Body of pancreas (tissue), 4 donors: Measurements from ENCODE around the gene ANKRD34A. TPM values are rescaled to one million over a fixed set of nuclear protein-coding genes. Genes with fewer than 3 reads are reported as not detected.

ENCODE experiments used
- ATAC-seq: fragments of 150-250 bp; one replicate; pipeline ENCODE4 v1.9.1; 2016
- DNase-seq, 4 donors: peaks; one replicate each; pipeline ENCODE4 v3.0.0-alpha.2; 2019
- H3K27ac ChIP-seq, 4 donors: fragments of 200-600 bp; sonication (generic); 1 replicate in 3 of 4; 2 replicates in 1 of 4; pipeline versions ENCODE4 v1.5.1 to v1.6.1; 2016 to 2019; ENCODE audit warnings: mild to moderate bottlenecking in 1 of 4, mixed read lengths in 1 of 4, moderate library complexity in 1 of 4
- H3K27me3 ChIP-seq, 2 donors: fragments of 200-600 bp; sonication (generic); one replicate each; pipeline ENCODE4 v1.6.0; 2016; ENCODE audit warnings: mild to moderate bottlenecking in 1 of 2
- H3K36me3 ChIP-seq, 2 donors: fragments of 200-600 bp; sonication (generic); replicated peaks in 1 of 2; 2 replicates each; pipeline ENCODE4 v1.5.1; 2016; ENCODE audit warnings: low read depth in 2 of 2; ENCODE audit not compliant: insufficient read depth in 1 of 2
- H3K4me1 ChIP-seq: fragments of 200-600 bp; sonication (generic); one replicate; pipeline ENCODE4 v1.6.0; 2016
- H3K4me3 ChIP-seq, 2 donors: fragments of 200-600 bp; sonication (generic); 1 replicate in 1 of 2; 2 replicates in 1 of 2; pipeline ENCODE4 v1.5.1; 2016 to 2019
- H3K9me3 ChIP-seq, 3 donors: fragments of 200-600 bp; sonication (generic); 1 replicate in 2 of 3; 2 replicates in 1 of 3; pipeline ENCODE4 v1.5.1; 2016
- CTCF ChIP-seq, 7 experiments: fragments of 450-650 bp in 4 of 7; fragments of 200-600 bp in 3 of 7; sonication (generic) in 3 of 7; IDR thresholded peaks; one replicate each; pipeline ENCODE4 v1.5.1; 2016 to 2019; ENCODE audit warnings: antibody characterized with exemption in 7 of 7
- POLR2A ChIP-seq, 3 donors: fragments of 450-650 bp; IDR thresholded peaks; one replicate each; pipeline ENCODE4 v1.6.1; 2016; ENCODE audit warnings: antibody characterized with exemption in 3 of 3, mild to moderate bottlenecking in 2 of 3
- WGBS, 2 donors: methylation state at CpG; one replicate each; pipeline ENCODE4 v1.1.5; 2017; 5-methylcytosine and 5-hydroxymethylcytosine counted together
- intact Hi-C: fragments of 100-400 bp; cut with DNase I; formaldehyde crosslinking; loops from one replicate; pipeline ENCODE4 v1.15.1; 2023
- total RNA-seq, 2 donors: library from RNA; depleted of rRNA; stranded (reverse); fragments of >200 nt; gene quantifications; one replicate each; pipeline ENCODE4 v1.1.0, GENCODE V29; 2016

Gene ANKRD34A
- total RNA-seq, 2 donors from 2014 or later, result 0.66 TPM; not detected in 1

GRCh38 chr1:145975216-145975615 is 10.8 kb upstream of the ANKRD34A start:
- Histone ChIP-seq H3K4me1 (peaks cover 32% of the 10 kb centered on the region), H3K4me3 (no peak overlapping the region), H3K9me3 (no peaks in the 10 kb centered on the region), H3K27ac (no peak overlapping the region), H3K27me3 (no peaks in the 10 kb centered on the region), H3K36me3 (no peaks in the 10 kb centered on the region)
- ATAC-seq (no peak), DNase-seq (no peak)
- TF ChIP-seq POLR2A (IDR thresholded peaks at IDR 0.05) (no peak), CTCF (IDR thresholded peaks at IDR 0.05) (no peak)
- 82 to 83% methylated on average over 4 of the region's 4 CpGs for WGBS, 2 donors
- intact Hi-C loops, result no loop called here

GRCh38 chr1:145974721-145975120 is 10.3 kb upstream of the ANKRD34A start:
- ATAC-seq (no peak), DNase-seq (no peak)
- WGBS, 2 donors, result 55 to 62% methylated on average over 7 of the region's 7 CpGs

GRCh38 chr1:145972580-145972979 is 8.2 kb upstream of the ANKRD34A start:
- DNase-seq (no peak), ATAC-seq (no peak)
- no peaks in the 10 kb centered on the region for H3K9me3 ChIP-seq
- 42 to 61% methylated on average over 4 to 7 of the region's 7 CpGs for WGBS, 2 donors
- H3K27me3 ChIP-seq, result no peaks in the 10 kb centered on the region
- no peaks in the 10 kb centered on the region for H3K36me3 ChIP-seq
- H3K4me1 ChIP-seq, result peaks cover 5% of the 10 kb centered on the region
- intact Hi-C loops, result loop anchor here (5.0 kb wide), 1 partner anchor 50 kb away; the partner anchor contains the start of gene HJV
- TF ChIP-seq CTCF (IDR thresholded peaks at IDR 0.05) (no peak), POLR2A (IDR thresholded peaks at IDR 0.05) (no peak)
- H3K27ac ChIP-seq, result no peak overlapping the region
- H3K4me3 ChIP-seq, result no peak overlapping the region

More at GRCh38 chr1:145974721-145975120, 10.3 kb upstream of the ANKRD34A start:
- no peak for TF ChIP-seq CTCF (IDR thresholded peaks at IDR 0.05)
- no peak for TF ChIP-seq POLR2A (IDR thresholded peaks at IDR 0.05)
- Histone ChIP-seq H3K27me3 (no peaks in the 10 kb centered on the region), H3K27ac (no peak overlapping the region), H3K9me3 (no peaks in the 10 kb centered on the region), H3K4me3 (no peak overlapping the region), H3K36me3 (no peaks in the 10 kb centered on the region), H3K4me1 (peaks cover 27% of the 10 kb centered on the region)
- intact Hi-C loops, result loop anchor here (5.0 kb wide), 1 partner anchor 48 kb away; the partner anchor contains the start of gene HJV

GRCh38 chr1:145967288-145967687 is 2.9 kb upstream of the ANKRD34A start:
- 88 to 98% methylated on average over 2 of the region's 2 CpGs for WGBS, 2 donors
- Histone ChIP-seq H3K4me3 (no peak overlapping the region), H3K27me3 (no peaks in the 10 kb centered on the region), H3K36me3 (no peaks in the 10 kb centered on the region), H3K9me3 (no peaks in the 10 kb centered on the region), H3K27ac (no peak overlapping the region), H3K4me1 (peaks cover 24% of the 10 kb centered on the region)
- intact Hi-C loops, result no loop called here
- no peak for DNase-seq
- TF ChIP-seq POLR2A (IDR thresholded peaks at IDR 0.05), result no peak
- TF ChIP-seq CTCF (IDR thresholded peaks at IDR 0.05), result no peak
- ATAC-seq, result no peak

GRCh38 chr1:145965119-145965744 is 857 bp upstream of the ANKRD34A start:
- H3K27me3 ChIP-seq, result no peaks in the 10 kb centered on the region
- ATAC-seq (no peak), DNase-seq (no peak)
- intact Hi-C loops, result no loop called here
- peak overlapping the region in 1 of 2 donors; percentile 43 for H3K4me3 ChIP-seq
- H3K27ac ChIP-seq, result peak overlapping the region; percentile 63 to 92 (median 89)
- peaks cover 41% of the 10 kb centered on the region for H3K4me1 ChIP-seq
- WGBS, 2 donors, result 0 to 1% methylated on average over 5 of the region's 5 CpGs
- H3K9me3 ChIP-seq, result no peaks in the 10 kb centered on the region
- TF ChIP-seq POLR2A (IDR thresholded peaks at IDR 0.05) (no peak), CTCF (IDR thresholded peaks at IDR 0.05) (no peak)
- no peaks in the 10 kb centered on the region for H3K36me3 ChIP-seq
